SK-N-SH (cell line): ENCODE measurements around the gene NDUFAF5. TPM values are rescaled to one million over a fixed set of nuclear protein-coding genes. Genes with fewer than 3 reads are reported as not detected.

Experiments
- CTCF ChIA-PET: fragments of 300-600, 350-600 bp; formaldehyde crosslinking; extraction: SDS; loops from one replicate; lab custom pipeline; 2021; lab: Yijun Ruan, JAX
- POLR2A ChIA-PET: fragments of 350-600 bp; sonication (Branson Sonifier 250); formaldehyde crosslinking; extraction: SDS; loops from one replicate; lab custom pipeline; 2020; ENCODE audit warnings: antibody characterized with exemption, inconsistent platforms; lab: Yijun Ruan, JAX
- DNase-seq: peaks from one replicate; pipeline ENCODE4 v3.0.0; 2012
- H2AFZ ChIP-seq: fragments of 200-600 bp; sonication (generic); 2 replicates; pipeline ENCODE4 v1.8.1; 2016; ENCODE audit warnings: antibody characterized with exemption, mild to moderate bottlenecking, low read depth
- H3F3A ChIP-seq: fragments of 200-600 bp; sonication (generic); replicated peaks from 2 replicates; pipeline ENCODE3; 2016; ENCODE audit warnings: antibody characterized with exemption, mild to moderate bottlenecking; ENCODE audit not compliant: insufficient read depth
- H3K27ac ChIP-seq, 2 experiments: fragments of 200-500 bp in 1 of 2; fragments of 200-600 bp in 1 of 2; sonication (Bioruptor generic) in 1 of 2; sonication (generic), shearing (Covaris generic) in 1 of 2; 2 replicates each; pipeline versions ENCODE4 v1.5.1 to v1.6.1; 2014 to 2016; ENCODE audit warnings: low read depth in 2 of 2, inconsistent platforms in 1 of 2, low read length in 1 of 2, mild to moderate bottlenecking in 1 of 2, mixed read lengths in 1 of 2
- H3K27me3 ChIP-seq: fragments of 200-600 bp; sonication (generic), shearing (Covaris generic); 2 replicates; pipeline ENCODE4 v1.6.1; 2016; ENCODE audit warnings: mixed run types; ENCODE audit not compliant: insufficient read depth
- H3K36me3 ChIP-seq, 2 experiments: fragments of 200-500 bp in 1 of 2; fragments of 200-600 bp in 1 of 2; sonication (Bioruptor generic) in 1 of 2; sonication (generic) in 1 of 2; replicated peaks in 1 of 2; 2 replicates each; pipeline versions ENCODE3 to v1.5.1; 2014 to 2016; ENCODE audit warnings: low read length in 1 of 2, mild to moderate bottlenecking in 1 of 2; ENCODE audit not compliant: insufficient read depth in 2 of 2, control insufficient read depth in 1 of 2
- H3K4me1 ChIP-seq, 2 experiments: fragments of 200-500 bp in 1 of 2; fragments of 200-600 bp in 1 of 2; sonication (Bioruptor generic) in 1 of 2; sonication (generic), shearing (Covaris generic) in 1 of 2; 2 replicates each; pipeline versions ENCODE4 v1.5.1 to v1.6.1; 2014 to 2016; ENCODE audit warnings: low read depth in 1 of 2, low read length in 1 of 2, mixed run types in 1 of 2; ENCODE audit not compliant: insufficient read depth in 2 of 2, control insufficient read depth in 1 of 2
- H3K4me2 ChIP-seq: fragments of 200-600 bp; sonication (generic), shearing (Covaris generic); 2 replicates; pipeline ENCODE4 v1.6.1; 2017; ENCODE audit warnings: mixed run types
- H3K4me3 ChIP-seq, 2 experiments: fragments of 200-500 bp in 1 of 2; fragments of 200-600 bp in 1 of 2; sonication (Bioruptor generic) in 1 of 2; sonication (generic), shearing (Covaris generic) in 1 of 2; 2 replicates each; pipeline versions ENCODE4 v1.5.1 to v1.8.1; 2014 to 2016; ENCODE audit warnings: low read depth in 2 of 2, inconsistent platforms in 1 of 2, low read length in 1 of 2, mild to moderate bottlenecking in 1 of 2, mixed read lengths in 1 of 2, moderate library complexity in 1 of 2
- H3K79me2 ChIP-seq: fragments of 200-600 bp; sonication (generic); 2 replicates; pipeline ENCODE4 v1.8.1; 2017; ENCODE audit warnings: mild to moderate bottlenecking; ENCODE audit not compliant: insufficient read depth
- H3K9ac ChIP-seq: fragments of 200-600 bp; sonication (generic); 2 replicates; pipeline ENCODE4 v1.6.1; 2017; ENCODE audit warnings: mixed run types
- H3K9me2 ChIP-seq: fragments of 200-600 bp; sonication (generic); 2 replicates; pipeline ENCODE4 v1.6.1; 2017; ENCODE audit warnings: mixed run types
- H3K9me3 ChIP-seq: fragments of 200-600 bp; sonication (generic); 2 replicates; pipeline ENCODE4 v1.6.1; 2017; ENCODE audit warnings: mixed run types, mild to moderate bottlenecking, moderate library complexity
- H4K20me1 ChIP-seq: fragments of 200-600 bp; sonication (generic); 2 replicates; pipeline ENCODE4 v1.6.1; 2017; ENCODE audit warnings: mild to moderate bottlenecking, mixed run types; ENCODE audit not compliant: insufficient read depth
- ELF1 ChIP-seq: IDR thresholded peaks from 2 replicates; pipeline ENCODE4 v1.4.0; 2012
- EZH2phosphoT487 ChIP-seq: fragments of 200-600 bp; sonication (generic); IDR thresholded peaks from 2 replicates; pipeline ENCODE4 v1.6.1; 2017; ENCODE audit warnings: low read depth, mixed run types, mild to moderate bottlenecking, antibody characterized with exemption, moderate library complexity, borderline replicate concordance
- FOXJ3 ChIP-seq: sonication (generic); formaldehyde crosslinking; IDR thresholded peaks from 2 replicates; pipeline ENCODE4 v1.5.1; 2020; ENCODE audit warnings: mild to moderate bottlenecking, missing genetic modification reagents
- GABPA ChIP-seq: IDR thresholded peaks from 2 replicates; pipeline ENCODE4 v1.4.0; 2012; ENCODE audit warnings: low read depth, mild to moderate bottlenecking
- MAX ChIP-seq: IDR thresholded peaks from 2 replicates; pipeline ENCODE4 v1.4.0; 2012; ENCODE audit warnings: low read depth
- MEF2A ChIP-seq: IDR thresholded peaks from 2 replicates; pipeline ENCODE4 v1.4.0; 2012; ENCODE audit warnings: low read depth, borderline replicate concordance
- NFIC ChIP-seq: IDR thresholded peaks from 2 replicates; pipeline ENCODE4 v1.4.0; 2012; ENCODE audit warnings: borderline replicate concordance
- REST ChIP-seq: IDR thresholded peaks from 2 replicates; pipeline ENCODE4 v1.6.1; 2012; ENCODE audit warnings: mild to moderate bottlenecking, low read depth, low read length, moderate library complexity
- SIN3A ChIP-seq: IDR thresholded peaks from 2 replicates; pipeline ENCODE4 v1.6.1; 2012; ENCODE audit warnings: low read depth, mild to moderate bottlenecking, low read length, moderate library complexity, borderline replicate concordance
- TAF1 ChIP-seq: IDR thresholded peaks from 2 replicates; pipeline ENCODE4 v1.6.1; 2012; ENCODE audit warnings: low read depth, mild to moderate bottlenecking, low read length, moderate library complexity, borderline replicate concordance
- TEAD4 ChIP-seq: IDR thresholded peaks from 2 replicates; pipeline ENCODE4 v1.4.0; 2012; ENCODE audit warnings: mild to moderate bottlenecking, borderline replicate concordance; ENCODE audit not compliant: insufficient read depth
- USF1 ChIP-seq: IDR thresholded peaks from 2 replicates; pipeline ENCODE4 v1.4.0; 2012; ENCODE audit warnings: low read depth, borderline replicate concordance
- ZBTB33 ChIP-seq: IDR thresholded peaks from 2 replicates; pipeline ENCODE4 v1.4.0; 2012; ENCODE audit warnings: low read depth, borderline replicate concordance
- WGBS: methylation state at CpG from one replicate; pipeline ENCODE4 v1.1.6; 2017; ENCODE audit warnings: low lambda C conversion rate; 5-methylcytosine and 5-hydroxymethylcytosine counted together
- polyA plus RNA-seq, 3 experiments: library from polyadenylated mRNA; depleted of rRNA; stranded (reverse); fragments of >200 nt; gene quantifications; 2 replicates each; pipeline ENCODE4 v1.2.3, GENCODE V29; 2012

The NDUFAF5 gene
- polyA plus RNA-seq, 1 of the 3 experiments (the other 2 are of a cell fraction), result 8.0 TPM

- no peaks in the 10 kb centered on the region for H4K20me1 ChIP-seq
- no peak overlapping the region for H2AFZ ChIP-seq
- peaks cover 58 to 81% of the 10 kb centered on the region in 2 experiments for H3K36me3 ChIP-seq
- H3K4me1 ChIP-seq, result peaks cover 0 to 13% of the 10 kb centered on the region in 2 experiments; a peak in 1 of 4 replicates
- peaks cover 21% of the 10 kb centered on the region; the same call in 1 of the 2 replicates for H3K79me2 ChIP-seq
- no peak overlapping the region for H3K4me3 ChIP-seq
- CTCF ChIA-PET, result interaction anchor here (0.7 to 1.6 kb wide), 3 partner anchors 11 to 657 kb away, joined by 3 to 6 read pairs (median 4); no protein-coding TSS in a partner anchor
- no peaks in the 10 kb centered on the region for H3K9me3 ChIP-seq
- peaks cover 13% of the 10 kb centered on the region for H3F3A ChIP-seq
- POLR2A ChIA-PET, result no interaction called here
- TF ChIP-seq SIN3A (no peak), GABPA (no peak), TAF1 (no peak), ZBTB33 (no peak), FOXJ3 (no peak), USF1 (no peak), NFIC (no peak), TEAD4 (no peak), MEF2A (no peak), MAX (no peak), ELF1 (no peak), REST (no peak), EZH2phosphoT487 (no peak)
- no peaks in the 10 kb centered on the region for H3K9me2 ChIP-seq
- WGBS, result 89% methylated on average over 4 of the region's 4 CpGs
- no peak overlapping the region for H3K4me2 ChIP-seq
- no peak for DNase-seq
- H3K27ac ChIP-seq, result no peak overlapping the region
- no peak overlapping the region for H3K9ac ChIP-seq
- no peaks in the 10 kb centered on the region for H3K27me3 ChIP-seq
These were observed 7.6 kb upstream of the NDUFAF5 start for GRCh38 chr20:13777171-13777601.
